Loucy (cell line): ENCODE results near the gene IL1RAPL2.

Source experiments
- EZH2phosphoT487 ChIP-seq: fragments of 200-600 bp; IDR thresholded peaks from 2 replicates; pipeline ENCODE4 v1.6.1; 2018; ENCODE audit warnings: antibody characterized with exemption, mild to moderate bottlenecking, moderate library complexity, borderline replicate concordance
- TF ChIP-seq, protein P1 (sequence below): fragments of 200-600 bp; sonication (generic); conservative IDR thresholded peaks from 2 replicates; pipeline ENCODE4 v1.5.1; 2014; ENCODE audit warnings: mild to moderate bottlenecking, antibody characterized with exemption, low read length

DNA sequence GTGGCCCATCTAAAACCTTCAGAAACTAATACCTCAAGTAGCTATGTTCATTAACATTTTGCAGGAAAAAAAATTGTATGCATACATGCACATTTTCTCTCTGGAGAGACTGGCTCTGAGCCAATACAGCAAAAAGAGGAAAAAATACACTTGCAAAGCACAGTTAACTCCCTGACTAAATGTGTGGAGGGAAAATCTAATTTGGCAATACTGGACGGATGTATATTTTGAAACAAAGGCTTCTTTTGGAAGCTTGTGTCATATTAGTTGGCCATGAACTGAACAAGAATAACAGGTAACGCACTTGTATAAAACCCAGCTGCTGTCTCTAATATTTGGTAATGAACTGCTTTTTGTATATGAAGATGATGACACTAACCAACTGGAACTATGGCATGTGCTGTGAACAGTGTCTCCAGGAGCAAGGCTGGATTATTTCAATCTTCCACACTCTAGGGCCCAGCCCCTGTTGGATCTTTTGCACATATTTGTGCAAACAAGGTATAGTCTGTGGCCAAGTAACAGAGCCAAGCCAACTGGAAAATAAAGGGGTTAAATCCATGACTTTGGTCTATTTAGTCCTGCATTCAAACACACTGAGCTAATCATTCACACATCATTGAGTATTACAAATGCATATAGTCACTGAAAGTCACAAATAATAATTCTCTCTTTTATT, 1188.4 kb downstream of the IL1RAPL2 start:
- TF ChIP-seq, protein P1, sequence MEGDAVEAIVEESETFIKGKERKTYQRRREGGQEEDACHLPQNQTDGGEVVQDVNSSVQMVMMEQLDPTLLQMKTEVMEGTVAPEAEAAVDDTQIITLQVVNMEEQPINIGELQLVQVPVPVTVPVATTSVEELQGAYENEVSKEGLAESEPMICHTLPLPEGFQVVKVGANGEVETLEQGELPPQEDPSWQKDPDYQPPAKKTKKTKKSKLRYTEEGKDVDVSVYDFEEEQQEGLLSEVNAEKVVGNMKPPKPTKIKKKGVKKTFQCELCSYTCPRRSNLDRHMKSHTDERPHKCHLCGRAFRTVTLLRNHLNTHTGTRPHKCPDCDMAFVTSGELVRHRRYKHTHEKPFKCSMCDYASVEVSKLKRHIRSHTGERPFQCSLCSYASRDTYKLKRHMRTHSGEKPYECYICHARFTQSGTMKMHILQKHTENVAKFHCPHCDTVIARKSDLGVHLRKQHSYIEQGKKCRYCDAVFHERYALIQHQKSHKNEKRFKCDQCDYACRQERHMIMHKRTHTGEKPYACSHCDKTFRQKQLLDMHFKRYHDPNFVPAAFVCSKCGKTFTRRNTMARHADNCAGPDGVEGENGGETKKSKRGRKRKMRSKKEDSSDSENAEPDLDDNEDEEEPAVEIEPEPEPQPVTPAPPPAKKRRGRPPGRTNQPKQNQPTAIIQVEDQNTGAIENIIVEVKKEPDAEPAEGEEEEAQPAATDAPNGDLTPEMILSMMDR = no peak
- no peak for TF ChIP-seq EZH2phosphoT487
